HCT116 (cell line): ENCODE data around the gene PDE7B. TPM values are rescaled to one million over a fixed set of nuclear protein-coding genes. Genes with fewer than 3 reads are reported as not detected.

Experiments used
- ATAC-seq: fragments of 200-7000 bp; cut with Tn5 transposase; 2 replicates; pipeline ENCODE4 v1.9.1; 2020; ENCODE audit warnings: mild to moderate bottlenecking, moderate library complexity
- BruUV-seq: library from RNA; stranded (reverse); fragments of 400-500 nt; replicated peaks from 2 replicates; lab custom pipeline; 2021; lab: Mats Ljungman, UMichigan
- CTCF ChIA-PET: fragments of 300-600 bp; sonication (Branson Sonifier 250); formaldehyde crosslinking; loops from one replicate; lab custom pipeline; 2021; ENCODE audit warnings: antibody characterized with exemption; lab: Charles Lee
- POLR2A ChIA-PET: fragments of 300-600, 350-600 bp; sonication (Branson Sonifier 250); formaldehyde crosslinking; loops from one replicate; lab custom pipeline; 2021; ENCODE audit warnings: antibody characterized with exemption; lab: Charles Lee
- RAD21 ChIA-PET, 2 experiments: fragments of 300-600 bp; sonication (Branson Sonifier 250); formaldehyde crosslinking; loops; one replicate each; lab custom pipeline; 2023; ENCODE audit warnings: low total read pairs in 2 of 2; ENCODE audit not compliant: uncharacterized antibody in 2 of 2, unreplicated experiment in 2 of 2, low non-redundant PET in 1 of 2; lab: Charles Lee
- DNase-seq: peaks from one replicate; pipeline ENCODE4 v3.0.0-alpha.2; 2010; ENCODE audit warnings: low read depth, low spot score
- H2AFZ ChIP-seq: fragments of 200-600 bp; shearing (Covaris generic), sonication (generic); 2 replicates; pipeline ENCODE4 v1.6.1; 2017; ENCODE audit warnings: low read depth, mixed run types, mixed read lengths, antibody characterized with exemption, low read length; ENCODE audit not compliant: poor library complexity, severe bottlenecking
- H3K27ac ChIP-seq: 2 replicates; pipeline ENCODE4 v1.5.1; 2012; ENCODE audit warnings: low read depth, low read length
- H3K27me3 ChIP-seq: fragments of 200-600 bp; sonication (generic); 2 replicates; pipeline ENCODE4 v1.6.1; 2016; ENCODE audit warnings: mixed run types, low read length, mixed read lengths; ENCODE audit not compliant: insufficient read depth
- H3K36me3 ChIP-seq, 2 experiments: fragments of 200-500 bp in 1 of 2; fragments of 200-600 bp in 1 of 2; sonication (Bioruptor generic) in 1 of 2; sonication (generic) in 1 of 2; 2 replicates each; pipeline versions ENCODE4 v1.5.1 to v1.6.1; 2014 to 2016; ENCODE audit warnings: low read length in 2 of 2, inconsistent platforms in 1 of 2, mixed read lengths in 1 of 2, mixed run types in 1 of 2; ENCODE audit not compliant: insufficient read depth in 2 of 2, control insufficient read depth in 1 of 2
- H3K4me1 ChIP-seq, 2 experiments: fragments of 200-600 bp in 1 of 2; sonication (generic) in 1 of 2; 2 replicates each; pipeline versions ENCODE4 v1.5.1 to v1.6.1; 2012 to 2017; ENCODE audit warnings: low read length in 2 of 2, inconsistent platforms in 1 of 2, mild to moderate bottlenecking in 1 of 2, mixed read lengths in 1 of 2, mixed run types in 1 of 2, moderate library complexity in 1 of 2; ENCODE audit not compliant: insufficient read depth in 2 of 2, control insufficient read depth in 1 of 2
- H3K4me2 ChIP-seq: fragments of 200-600 bp; sonication (generic); 2 replicates; pipeline ENCODE4 v1.6.1; 2017; ENCODE audit warnings: mixed run types, low read length, mixed read lengths
- H3K4me3 ChIP-seq, 2 experiments: fragments of 200-600 bp in 1 of 2; sonication (generic) in 1 of 2; replicated peaks in 1 of 2; 2 replicates each; pipeline ENCODE4 v1.5.1; 2011 to 2016; ENCODE audit warnings: low read length in 2 of 2, control low read depth in 1 of 2, low read depth in 1 of 2, mild to moderate bottlenecking in 1 of 2, mixed read lengths in 1 of 2, mixed run types in 1 of 2
- H3K79me2 ChIP-seq: fragments of 200-600 bp; sonication (generic); 2 replicates; pipeline ENCODE4 v1.6.1; 2017; ENCODE audit warnings: mild to moderate bottlenecking, mixed run types, low read length, moderate library complexity, mixed read lengths; ENCODE audit not compliant: insufficient read depth
- H3K9ac ChIP-seq: fragments of 200-600 bp; sonication (generic); 2 replicates; pipeline ENCODE4 v1.6.1; 2016; ENCODE audit warnings: low read length, mixed read lengths
- H3K9me2 ChIP-seq: fragments of 200-600 bp; sonication (generic), shearing (Covaris generic); 2 replicates; pipeline ENCODE4 v1.6.1; 2017; ENCODE audit warnings: mixed run types, mild to moderate bottlenecking, moderate library complexity; ENCODE audit not compliant: insufficient read depth
- H3K9me3 ChIP-seq, 2 experiments: fragments of 200-500 bp in 1 of 2; fragments of 200-600 bp in 1 of 2; sonication (Bioruptor generic) in 1 of 2; sonication (generic) in 1 of 2; 2 replicates each; pipeline ENCODE4 v1.6.1; 2014 to 2017; ENCODE audit warnings: low read length in 2 of 2, mixed read lengths in 2 of 2, inconsistent platforms in 1 of 2, low read depth in 1 of 2, mild to moderate bottlenecking in 1 of 2, mixed run types in 1 of 2, moderate library complexity in 1 of 2; ENCODE audit not compliant: control insufficient read depth in 1 of 2, insufficient read depth in 1 of 2
- H4K20me1 ChIP-seq: fragments of 200-600 bp; sonication (generic), shearing (Covaris generic); 2 replicates; pipeline ENCODE4 v1.6.1; 2017; ENCODE audit warnings: mixed run types, mild to moderate bottlenecking, moderate library complexity; ENCODE audit not compliant: insufficient read depth
- EGR1 ChIP-seq: IDR thresholded peaks from 2 replicates; pipeline ENCODE4 v1.6.1; 2012; ENCODE audit warnings: low read depth
- EZH2phosphoT487 ChIP-seq: fragments of 200-600 bp; IDR thresholded peaks from 2 replicates; pipeline ENCODE4 v1.6.1; 2018; ENCODE audit warnings: antibody characterized with exemption, borderline replicate concordance
- FOSL1 ChIP-seq: IDR thresholded peaks from 2 replicates; pipeline ENCODE4 v1.6.1; 2012; ENCODE audit warnings: low read depth
- ZFX ChIP-seq: fragments of 450-650 bp; IDR thresholded peaks from 2 replicates; pipeline ENCODE4 v1.6.1; 2017
- ZNF274 ChIP-seq: fragments of 200-500 bp; sonication (Bioruptor generic); IDR thresholded peaks from 2 replicates; pipeline ENCODE4 v1.6.1; 2014; ENCODE audit warnings: mild to moderate bottlenecking, low read depth, low read length, inconsistent platforms
- intact Hi-C: fragments of 100-400 bp; cut with micrococcal nuclease; formaldehyde crosslinking; loops from 2 replicates; pipeline ENCODE4 v1.10.0; 2022
- total RNA-seq: library from RNA; stranded (reverse); gene quantifications from one replicate; pipeline ENCODE4 v1.2.1, GENCODE V29; 2021; ENCODE audit not compliant: unreplicated experiment
- TF ChIP-seq, protein P1 (sequence below): IDR thresholded peaks from 2 replicates; pipeline ENCODE4 v1.6.1; 2012; ENCODE audit warnings: low read depth
- TF ChIP-seq, protein P2 (sequence below): IDR thresholded peaks from 2 replicates; pipeline ENCODE4 v1.6.1; 2012
- TF ChIP-seq, protein P3 (sequence below): IDR thresholded peaks from 2 replicates; pipeline ENCODE4 v1.6.1; 2012

PDE7B gene
- total RNA-seq, 1 experiment from 2014 or later, result 0.61 TPM

DNA sequence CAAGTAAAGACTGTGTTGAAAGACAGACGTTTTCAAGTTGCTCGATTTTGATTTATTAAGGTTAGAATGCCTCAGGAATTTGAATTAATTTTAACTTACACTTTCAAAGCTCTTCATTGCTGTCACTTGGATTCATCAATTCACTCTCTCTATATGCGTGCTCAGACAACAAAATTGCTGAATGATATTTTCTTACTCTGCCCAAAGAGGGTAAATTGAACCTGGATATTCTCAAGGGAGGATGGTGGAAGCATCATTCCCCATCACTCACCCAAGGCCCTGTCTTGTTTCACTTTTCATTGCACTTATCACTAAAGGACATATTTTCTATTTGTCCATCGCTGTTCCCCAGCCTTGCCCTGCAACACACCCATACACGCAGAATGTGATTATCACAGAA lies 102.3 kb downstream of the PDE7B start (continued):
- TF ChIP-seq, protein P1, sequence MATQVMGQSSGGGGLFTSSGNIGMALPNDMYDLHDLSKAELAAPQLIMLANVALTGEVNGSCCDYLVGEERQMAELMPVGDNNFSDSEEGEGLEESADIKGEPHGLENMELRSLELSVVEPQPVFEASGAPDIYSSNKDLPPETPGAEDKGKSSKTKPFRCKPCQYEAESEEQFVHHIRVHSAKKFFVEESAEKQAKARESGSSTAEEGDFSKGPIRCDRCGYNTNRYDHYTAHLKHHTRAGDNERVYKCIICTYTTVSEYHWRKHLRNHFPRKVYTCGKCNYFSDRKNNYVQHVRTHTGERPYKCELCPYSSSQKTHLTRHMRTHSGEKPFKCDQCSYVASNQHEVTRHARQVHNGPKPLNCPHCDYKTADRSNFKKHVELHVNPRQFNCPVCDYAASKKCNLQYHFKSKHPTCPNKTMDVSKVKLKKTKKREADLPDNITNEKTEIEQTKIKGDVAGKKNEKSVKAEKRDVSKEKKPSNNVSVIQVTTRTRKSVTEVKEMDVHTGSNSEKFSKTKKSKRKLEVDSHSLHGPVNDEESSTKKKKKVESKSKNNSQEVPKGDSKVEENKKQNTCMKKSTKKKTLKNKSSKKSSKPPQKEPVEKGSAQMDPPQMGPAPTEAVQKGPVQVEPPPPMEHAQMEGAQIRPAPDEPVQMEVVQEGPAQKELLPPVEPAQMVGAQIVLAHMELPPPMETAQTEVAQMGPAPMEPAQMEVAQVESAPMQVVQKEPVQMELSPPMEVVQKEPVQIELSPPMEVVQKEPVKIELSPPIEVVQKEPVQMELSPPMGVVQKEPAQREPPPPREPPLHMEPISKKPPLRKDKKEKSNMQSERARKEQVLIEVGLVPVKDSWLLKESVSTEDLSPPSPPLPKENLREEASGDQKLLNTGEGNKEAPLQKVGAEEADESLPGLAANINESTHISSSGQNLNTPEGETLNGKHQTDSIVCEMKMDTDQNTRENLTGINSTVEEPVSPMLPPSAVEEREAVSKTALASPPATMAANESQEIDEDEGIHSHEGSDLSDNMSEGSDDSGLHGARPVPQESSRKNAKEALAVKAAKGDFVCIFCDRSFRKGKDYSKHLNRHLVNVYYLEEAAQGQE, result no peak
- TF ChIP-seq FOSL1, result no peak

DNA sequence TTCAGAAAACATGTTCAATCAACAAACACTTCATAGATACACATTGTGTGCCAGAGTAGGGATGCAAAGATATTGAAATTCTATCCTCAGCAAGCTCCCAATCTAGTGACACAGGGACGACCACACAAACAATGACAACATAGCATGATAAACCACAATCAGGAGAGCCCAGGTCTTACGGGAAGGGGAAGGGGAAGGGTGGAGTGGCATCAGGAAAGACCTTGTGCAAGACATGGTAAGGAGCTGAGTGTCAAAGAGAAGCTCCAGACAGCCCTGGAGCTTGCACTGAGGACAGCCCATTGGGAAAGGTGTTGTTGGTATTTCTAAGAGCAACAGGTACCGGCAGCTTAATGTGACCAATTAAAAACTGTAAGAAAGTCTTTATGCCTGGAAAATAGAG lies 103.6 kb downstream of the PDE7B start:
- no peak overlapping the region for H3K9ac ChIP-seq
- no peaks in the 10 kb centered on the region for H3K36me3 ChIP-seq
- POLR2A ChIA-PET, result no interaction called here
- H3K4me3 ChIP-seq, result no peak overlapping the region
- H3K27me3 ChIP-seq, result no peaks in the 10 kb centered on the region
- RAD21 ChIA-PET, result no interaction called here
- ATAC-seq, result no peak
- no peaks in the 10 kb centered on the region for H3K9me2 ChIP-seq
- intact Hi-C loops, result no loop called here
- no peak for DNase-seq
- no peak overlapping the region for H3K27ac ChIP-seq
- H3K79me2 ChIP-seq, result no peaks in the 10 kb centered on the region
- no peaks in the 10 kb centered on the region for H3K4me1 ChIP-seq
- no peaks in the 10 kb centered on the region for H4K20me1 ChIP-seq
- no TSS peak for BruUV-seq
- no peak overlapping the region for H2AFZ ChIP-seq
- H3K9me3 ChIP-seq, result no peaks in the 10 kb centered on the region
- TF ChIP-seq ZNF274 (no peak), EZH2phosphoT487 (no peak), ZFX (no peak), EGR1 (no peak)
- TF ChIP-seq, protein P2, sequence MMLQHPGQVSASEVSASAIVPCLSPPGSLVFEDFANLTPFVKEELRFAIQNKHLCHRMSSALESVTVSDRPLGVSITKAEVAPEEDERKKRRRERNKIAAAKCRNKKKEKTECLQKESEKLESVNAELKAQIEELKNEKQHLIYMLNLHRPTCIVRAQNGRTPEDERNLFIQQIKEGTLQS, result no peak
- TF ChIP-seq, protein P3, sequence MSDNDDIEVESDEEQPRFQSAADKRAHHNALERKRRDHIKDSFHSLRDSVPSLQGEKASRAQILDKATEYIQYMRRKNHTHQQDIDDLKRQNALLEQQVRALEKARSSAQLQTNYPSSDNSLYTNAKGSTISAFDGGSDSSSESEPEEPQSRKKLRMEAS, result no peak
- no peak overlapping the region for H3K4me2 ChIP-seq
- CTCF ChIA-PET, result interaction anchor here (0.9 kb wide), 1 partner anchor 272 kb away, joined by 3 read pairs; no protein-coding TSS in a partner anchor
